Measurements from ENCODE around the gene CPM. TPM values are rescaled to one million over a fixed set of nuclear protein-coding genes. Genes with fewer than 3 reads are reported as not detected.

The CPM gene
- total RNA-seq, 1 donor from 2014 or later = 55.0 TPM

- peaks cover 9% of the 10 kb centered on the region for H3K4me1 Mint-ChIP-seq (ENCODE audit: low read depth)
- intact Hi-C loops (cut with micrococcal nuclease) = no loop called here
- H3K9me3 Mint-ChIP-seq = peaks cover 8% of the 10 kb centered on the region
- no peaks in the 10 kb centered on the region for H3K27me3 Mint-ChIP-seq (ENCODE audit: insufficient read depth)
- no peak overlapping the region for H3K27ac Mint-ChIP-seq
- no peak for DNase-seq (ENCODE audit: low spot score)
- H3K4me3 Mint-ChIP-seq = no peak overlapping the region
- H3K36me3 Mint-ChIP-seq (ENCODE audit: low read depth) = peaks cover 22% of the 10 kb centered on the region
Observed at GRCh38 chr12:68878846-68879245, 54.1 kb downstream of the CPM start.

GRCh38 chr12:68878283-68878682 lies 54.7 kb downstream of the CPM start:
- intact Hi-C loops (cut with micrococcal nuclease) = no loop called here
- H3K27me3 Mint-ChIP-seq (ENCODE audit: insufficient read depth) = no peaks in the 10 kb centered on the region
- H3K4me3 Mint-ChIP-seq = no peak overlapping the region
- H3K36me3 Mint-ChIP-seq (ENCODE audit: low read depth) = peaks cover 22% of the 10 kb centered on the region
- peaks cover 8% of the 10 kb centered on the region for H3K9me3 Mint-ChIP-seq
- peaks cover 9% of the 10 kb centered on the region for H3K4me1 Mint-ChIP-seq (ENCODE audit: low read depth)
- no peak for DNase-seq (ENCODE audit: low spot score)
- no peak overlapping the region for H3K27ac Mint-ChIP-seq

GRCh38 chr12:68877583-68877982 lies 55.4 kb downstream of the CPM start:
- DNase-seq (ENCODE audit: low spot score) = no peak
- H3K4me1 Mint-ChIP-seq (ENCODE audit: low read depth) = peaks cover 9% of the 10 kb centered on the region
- no peaks in the 10 kb centered on the region for H3K27me3 Mint-ChIP-seq (ENCODE audit: insufficient read depth)
- intact Hi-C loops (cut with micrococcal nuclease) = no loop called here
- peaks cover 8% of the 10 kb centered on the region for H3K9me3 Mint-ChIP-seq
- H3K27ac Mint-ChIP-seq = no peak overlapping the region
- H3K4me3 Mint-ChIP-seq = no peak overlapping the region
- H3K36me3 Mint-ChIP-seq (ENCODE audit: low read depth) = peaks cover 21% of the 10 kb centered on the region

- H3K27me3 Mint-ChIP-seq (ENCODE audit: insufficient read depth) = no peaks in the 10 kb centered on the region
- no peak for DNase-seq (ENCODE audit: low spot score)
- peaks cover 16% of the 10 kb centered on the region for H3K36me3 Mint-ChIP-seq (ENCODE audit: low read depth)
- intact Hi-C loops (cut with micrococcal nuclease) = no loop called here
- H3K9me3 Mint-ChIP-seq = peaks cover 3% of the 10 kb centered on the region
- no peak overlapping the region for H3K27ac Mint-ChIP-seq
- H3K4me1 Mint-ChIP-seq (ENCODE audit: low read depth) = peaks cover 9% of the 10 kb centered on the region
- no peak overlapping the region for H3K4me3 Mint-ChIP-seq
Observed at GRCh38 chr12:68876461-68876860, 56.5 kb downstream of the CPM start.

GRCh38 chr12:68873316-68873715 lies 59.7 kb downstream of the CPM start:
- H3K36me3 Mint-ChIP-seq (ENCODE audit: low read depth) = peaks cover 8% of the 10 kb centered on the region
- peaks cover 9% of the 10 kb centered on the region for H3K4me1 Mint-ChIP-seq (ENCODE audit: low read depth)
- H3K9me3 Mint-ChIP-seq = no peaks in the 10 kb centered on the region
- intact Hi-C loops (cut with micrococcal nuclease) = loop anchor here (2.0 kb wide), 1 partner anchor 59 kb away; the partner anchor contains the start of gene CPM
- no peak overlapping the region for H3K4me3 Mint-ChIP-seq
- no peak for DNase-seq (ENCODE audit: low spot score)
- no peak overlapping the region for H3K27ac Mint-ChIP-seq
- no peaks in the 10 kb centered on the region for H3K27me3 Mint-ChIP-seq (ENCODE audit: insufficient read depth)

- H3K27ac Mint-ChIP-seq = peak overlapping the region; percentile 29
Observed at GRCh38 chr12:68871921-68872320, 61.0 kb downstream of the CPM start.

GRCh38 chr12:68871396-68871795 lies 61.6 kb downstream of the CPM start:
- intact Hi-C loops (cut with micrococcal nuclease) = no loop called here
- Mint-ChIP-seq H3K27ac (no peak overlapping the region), H3K9me3 (no peaks in the 10 kb centered on the region), H3K4me3 (no peak overlapping the region), H3K36me3 (ENCODE audit: low read depth) (peaks cover 11% of the 10 kb centered on the region), H3K27me3 (ENCODE audit: insufficient read depth) (no peaks in the 10 kb centered on the region), H3K4me1 (ENCODE audit: low read depth) (peaks cover 5% of the 10 kb centered on the region)
- DNase-seq (ENCODE audit: low spot score) = no peak

More at GRCh38 chr12:68871921-68872320, 61.0 kb downstream of the CPM start:
- intact Hi-C loops (cut with micrococcal nuclease) = loop anchor here (1.0 to 2.0 kb wide), 2 partner anchors 61 to 198 kb away; partner anchors contain the start of gene CPM
- peaks cover 5% of the 10 kb centered on the region for H3K4me1 Mint-ChIP-seq (ENCODE audit: low read depth)
- no peak for DNase-seq (ENCODE audit: low spot score)
- H3K4me3 Mint-ChIP-seq = no peak overlapping the region
- H3K27me3 Mint-ChIP-seq (ENCODE audit: insufficient read depth) = no peaks in the 10 kb centered on the region
- peaks cover 9% of the 10 kb centered on the region for H3K36me3 Mint-ChIP-seq (ENCODE audit: low read depth)
- no peaks in the 10 kb centered on the region for H3K9me3 Mint-ChIP-seq

- no peak for DNase-seq (ENCODE audit: low spot score)
- Mint-ChIP-seq H3K9me3 (no peaks in the 10 kb centered on the region), H3K36me3 (ENCODE audit: low read depth) (peaks cover 13% of the 10 kb centered on the region), H3K27me3 (ENCODE audit: insufficient read depth) (no peaks in the 10 kb centered on the region), H3K27ac (no peak overlapping the region), H3K4me3 (no peak overlapping the region), H3K4me1 (ENCODE audit: low read depth) (peaks cover 12% of the 10 kb centered on the region)
- intact Hi-C loops (cut with micrococcal nuclease) = no loop called here
Observed at GRCh38 chr12:68870443-68870842, 62.5 kb downstream of the CPM start.

GRCh38 chr12:68870011-68870410 lies 63.0 kb downstream of the CPM start:
- intact Hi-C loops (cut with micrococcal nuclease) = no loop called here
- DNase-seq (ENCODE audit: low spot score) = no peak
- H3K4me3 Mint-ChIP-seq = no peak overlapping the region
- peaks cover 13% of the 10 kb centered on the region for H3K36me3 Mint-ChIP-seq (ENCODE audit: low read depth)
- H3K9me3 Mint-ChIP-seq = no peaks in the 10 kb centered on the region
- peaks cover 16% of the 10 kb centered on the region for H3K4me1 Mint-ChIP-seq (ENCODE audit: low read depth)
- no peak overlapping the region for H3K27ac Mint-ChIP-seq
- H3K27me3 Mint-ChIP-seq (ENCODE audit: insufficient read depth) = no peaks in the 10 kb centered on the region

- no peak for DNase-seq (ENCODE audit: low spot score)
- intact Hi-C loops (cut with micrococcal nuclease) = no loop called here
Observed at GRCh38 chr12:68868043-68868790, 64.8 kb downstream of the CPM start.

GRCh38 chr12:68867606-68868005 lies 65.4 kb downstream of the CPM start:
- DNase-seq (ENCODE audit: low spot score) = no peak
- Mint-ChIP-seq H3K4me1 (ENCODE audit: low read depth) (peaks cover 18% of the 10 kb centered on the region), H3K27ac (no peak overlapping the region), H3K9me3 (no peaks in the 10 kb centered on the region), H3K4me3 (no peak overlapping the region), H3K36me3 (ENCODE audit: low read depth) (peaks cover 10% of the 10 kb centered on the region), H3K27me3 (ENCODE audit: insufficient read depth) (no peaks in the 10 kb centered on the region)
- intact Hi-C loops (cut with micrococcal nuclease) = no loop called here

More at GRCh38 chr12:68868043-68868790, 64.8 kb downstream of the CPM start:
- Mint-ChIP-seq H3K4me3 (no peak overlapping the region), H3K4me1 (ENCODE audit: low read depth) (peaks cover 18% of the 10 kb centered on the region), H3K9me3 (no peaks in the 10 kb centered on the region), H3K27ac (no peak overlapping the region), H3K27me3 (ENCODE audit: insufficient read depth) (no peaks in the 10 kb centered on the region), H3K36me3 (ENCODE audit: low read depth) (peaks cover 10% of the 10 kb centered on the region)

GRCh38 chr12:68866950-68867349 lies 66.0 kb downstream of the CPM start:
- Mint-ChIP-seq H3K9me3 (no peaks in the 10 kb centered on the region), H3K4me3 (no peak overlapping the region), H3K36me3 (ENCODE audit: low read depth) (peaks cover 10% of the 10 kb centered on the region), H3K27me3 (ENCODE audit: insufficient read depth) (no peaks in the 10 kb centered on the region), H3K4me1 (ENCODE audit: low read depth) (peaks cover 18% of the 10 kb centered on the region), H3K27ac (no peak overlapping the region)
- DNase-seq (ENCODE audit: low spot score) = no peak
- intact Hi-C loops (cut with micrococcal nuclease) = no loop called here

- peak overlapping the region; percentile 29 for H3K27ac Mint-ChIP-seq
- H3K4me1 Mint-ChIP-seq (ENCODE audit: low read depth) = peaks cover 18% of the 10 kb centered on the region
- no peak for DNase-seq (ENCODE audit: low spot score)
- H3K9me3 Mint-ChIP-seq = no peaks in the 10 kb centered on the region
- H3K4me3 Mint-ChIP-seq = no peak overlapping the region
- intact Hi-C loops (cut with micrococcal nuclease) = no loop called here
- no peaks in the 10 kb centered on the region for H3K27me3 Mint-ChIP-seq (ENCODE audit: insufficient read depth)
- peaks cover 10% of the 10 kb centered on the region for H3K36me3 Mint-ChIP-seq (ENCODE audit: low read depth)
Observed at GRCh38 chr12:68865399-68866164, 67.4 kb downstream of the CPM start.
